GM19438 (cell line): Measurements from ENCODE around the gene LRTM2.
A peak's percentile ranks its signal among the peaks of the same experiment; 100 is the strongest.

Source experiments
- ATAC-seq: cut with Tn5 transposase; IDR thresholded peaks from one replicate; pipeline ENCODE4 v1.9.1; 2021; ENCODE audit warnings: low read depth; ENCODE audit not compliant: unreplicated experiment

The LRTM2 gene

GRCh38 chr12:1797011-1797901 lies 23.1 kb upstream of the LRTM2 start:
- peak; percentile 17 for ATAC-seq

- ATAC-seq = no peak
Measured at GRCh38 chr12:1797991-1798640, 22.2 kb upstream of the LRTM2 start.

- ATAC-seq = no peak
Measured at GRCh38 chr12:1798641-1799020, 21.7 kb upstream of the LRTM2 start.

GRCh38 chr12:1799051-1799881 lies 21.1 kb upstream of the LRTM2 start:
- ATAC-seq = no peak

GRCh38 chr12:1799882-1800400 lies 20.4 kb upstream of the LRTM2 start:
- ATAC-seq = no peak

- ATAC-seq = no peak
Measured at GRCh38 chr12:1800401-1801302, 19.7 kb upstream of the LRTM2 start.

GRCh38 chr12:1801303-1801975 lies 18.9 kb upstream of the LRTM2 start:
- ATAC-seq = no peak

GRCh38 chr12:1803736-1804135 lies 16.6 kb upstream of the LRTM2 start:
- no peak for ATAC-seq

GRCh38 chr12:1804545-1805332 lies 15.6 kb upstream of the LRTM2 start:
- ATAC-seq = peak; percentile 72

- no peak for ATAC-seq
Measured at GRCh38 chr12:1805441-1806081, 14.8 kb upstream of the LRTM2 start.

- no peak for ATAC-seq
Measured at GRCh38 chr12:1806301-1807086, 13.9 kb upstream of the LRTM2 start.

GRCh38 chr12:1807087-1807860 lies 13.1 kb upstream of the LRTM2 start:
- no peak for ATAC-seq

GRCh38 chr12:1808036-1808797 lies 12.1 kb upstream of the LRTM2 start:
- no peak for ATAC-seq

GRCh38 chr12:1808798-1809480 lies 11.4 kb upstream of the LRTM2 start:
- no peak for ATAC-seq

- no peak for ATAC-seq
Measured at GRCh38 chr12:1809591-1810190, 10.7 kb upstream of the LRTM2 start.
